ENCODE data around the gene DEPDC7. TPM values are rescaled to one million over a fixed set of nuclear protein-coding genes. Genes with fewer than 3 reads are reported as not detected.

DEPDC7 gene
- total and polyA plus RNA-seq, 9 of the 15 experiments (the other 6 are each of a cell fraction or from before 2014, with no cell fraction given), result 5.4 to 19.9 (median 12.0) TPM

DNA sequence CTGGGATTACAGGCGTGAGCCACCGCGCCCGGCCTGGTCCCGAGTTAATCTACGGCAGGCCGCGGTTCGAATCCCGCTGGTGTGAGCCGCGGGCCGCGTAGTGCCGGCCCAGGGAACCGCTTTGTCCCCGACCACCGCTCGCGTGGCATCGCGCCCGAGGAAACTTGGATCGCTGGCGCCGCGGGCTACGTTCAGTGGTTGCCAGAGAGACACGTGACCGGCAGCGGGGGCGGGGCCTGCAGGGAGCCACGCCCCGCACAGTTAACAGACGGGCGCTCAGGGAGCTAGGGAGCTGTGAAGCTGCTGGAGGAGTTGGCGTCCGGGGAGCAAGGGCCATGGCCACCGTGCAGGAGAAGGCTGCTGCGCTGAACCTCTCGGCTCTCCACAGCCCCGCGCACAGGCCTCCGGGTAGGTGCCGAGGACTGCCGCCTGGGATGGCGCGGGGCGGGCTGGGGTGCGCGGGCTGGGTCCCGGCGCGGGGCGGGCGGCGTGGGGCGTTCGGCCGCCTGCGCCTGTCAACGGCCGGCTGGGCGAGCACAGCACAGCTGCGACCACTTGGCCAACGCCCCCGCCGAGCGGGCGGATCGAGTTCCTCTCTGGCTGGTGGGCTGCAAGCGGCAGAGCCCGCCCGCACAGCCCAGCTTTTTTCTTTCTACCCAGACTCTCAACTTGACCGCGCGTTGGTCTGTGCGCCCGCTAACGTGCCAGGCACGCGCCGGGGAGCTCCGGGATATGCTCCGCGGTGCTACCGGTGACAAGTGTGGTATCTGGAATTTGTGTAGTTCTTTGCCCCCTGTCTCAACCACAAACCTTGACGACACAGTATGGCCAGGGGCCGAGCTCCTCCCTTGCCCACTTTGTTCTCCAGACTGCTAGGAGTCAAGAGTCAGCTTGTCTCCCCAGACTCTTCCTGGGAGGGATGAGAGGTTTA, at the start of gene DEPDC7 (continued):
- TF ChIP-seq ZNF217 (CRISPR knock-in tag; IDR thresholded peaks at IDR 0.05) (no peak), HEY1 (CRISPR knock-in tag; IDR thresholded peaks at IDR 0.05; ENCODE audit: borderline replicate concordance) (no peak), CREB3 (tag; conservative IDR thresholded peaks at IDR 0.05; ENCODE audit: low read depth) (peak; percentile 61; the same call in 1 of the 2 replicates), ZNF121 (CRISPR knock-in tag; conservative IDR thresholded peaks at IDR 0.05) (no peak), ZNF507 (tag; conservative IDR thresholded peaks at IDR 0.05) (no peak), CBX8 (IDR thresholded peaks at IDR 0.05; ENCODE audit: borderline replicate concordance, extremely low read depth, low read depth, low read length, poor library complexity, severe bottlenecking) (no peak), SIN3B (IDR thresholded peaks at IDR 0.05; ENCODE audit: low read depth) (no peak), NCOA6 (IDR thresholded peaks at IDR 0.05) (peak; percentile 28; the same call in 1 of the 2 replicates), TCF3 (CRISPR knock-in tag; IDR thresholded peaks at IDR 0.05) (no peak), ARID1B (IDR thresholded peaks at IDR 0.05) (peak; percentile 28; the same call in 1 of the 2 replicates), TFAM (CRISPR knock-in tag; conservative IDR thresholded peaks at IDR 0.05) (no peak), ZNF639 (CRISPR knock-in tag; conservative IDR thresholded peaks at IDR 0.05 in 1 of 2, IDR thresholded peaks at IDR 0.05 in 1 of 2) (no peak), SMAD4 (CRISPR knock-in tag; conservative IDR thresholded peaks at IDR 0.05) (no peak; the same call in 1 of the 2 replicates), KDM1A (IDR thresholded peaks at IDR 0.05) (no peak)
- TF ChIP-seq, protein P1, sequence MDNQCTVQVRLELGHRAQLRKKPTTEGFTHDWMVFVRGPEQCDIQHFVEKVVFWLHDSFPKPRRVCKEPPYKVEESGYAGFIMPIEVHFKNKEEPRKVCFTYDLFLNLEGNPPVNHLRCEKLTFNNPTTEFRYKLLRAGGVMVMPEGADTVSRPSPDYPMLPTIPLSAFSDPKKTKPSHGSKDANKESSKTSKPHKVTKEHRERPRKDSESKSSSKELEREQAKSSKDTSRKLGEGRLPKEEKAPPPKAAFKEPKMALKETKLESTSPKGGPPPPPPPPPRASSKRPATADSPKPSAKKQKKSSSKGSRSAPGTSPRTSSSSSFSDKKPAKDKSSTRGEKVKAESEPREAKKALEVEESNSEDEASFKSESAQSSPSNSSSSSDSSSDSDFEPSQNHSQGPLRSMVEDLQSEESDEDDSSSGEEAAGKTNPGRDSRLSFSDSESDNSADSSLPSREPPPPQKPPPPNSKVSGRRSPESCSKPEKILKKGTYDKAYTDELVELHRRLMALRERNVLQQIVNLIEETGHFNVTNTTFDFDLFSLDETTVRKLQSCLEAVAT (IDR thresholded peaks at IDR 0.05), result no peak
- TF ChIP-seq, protein P2, sequence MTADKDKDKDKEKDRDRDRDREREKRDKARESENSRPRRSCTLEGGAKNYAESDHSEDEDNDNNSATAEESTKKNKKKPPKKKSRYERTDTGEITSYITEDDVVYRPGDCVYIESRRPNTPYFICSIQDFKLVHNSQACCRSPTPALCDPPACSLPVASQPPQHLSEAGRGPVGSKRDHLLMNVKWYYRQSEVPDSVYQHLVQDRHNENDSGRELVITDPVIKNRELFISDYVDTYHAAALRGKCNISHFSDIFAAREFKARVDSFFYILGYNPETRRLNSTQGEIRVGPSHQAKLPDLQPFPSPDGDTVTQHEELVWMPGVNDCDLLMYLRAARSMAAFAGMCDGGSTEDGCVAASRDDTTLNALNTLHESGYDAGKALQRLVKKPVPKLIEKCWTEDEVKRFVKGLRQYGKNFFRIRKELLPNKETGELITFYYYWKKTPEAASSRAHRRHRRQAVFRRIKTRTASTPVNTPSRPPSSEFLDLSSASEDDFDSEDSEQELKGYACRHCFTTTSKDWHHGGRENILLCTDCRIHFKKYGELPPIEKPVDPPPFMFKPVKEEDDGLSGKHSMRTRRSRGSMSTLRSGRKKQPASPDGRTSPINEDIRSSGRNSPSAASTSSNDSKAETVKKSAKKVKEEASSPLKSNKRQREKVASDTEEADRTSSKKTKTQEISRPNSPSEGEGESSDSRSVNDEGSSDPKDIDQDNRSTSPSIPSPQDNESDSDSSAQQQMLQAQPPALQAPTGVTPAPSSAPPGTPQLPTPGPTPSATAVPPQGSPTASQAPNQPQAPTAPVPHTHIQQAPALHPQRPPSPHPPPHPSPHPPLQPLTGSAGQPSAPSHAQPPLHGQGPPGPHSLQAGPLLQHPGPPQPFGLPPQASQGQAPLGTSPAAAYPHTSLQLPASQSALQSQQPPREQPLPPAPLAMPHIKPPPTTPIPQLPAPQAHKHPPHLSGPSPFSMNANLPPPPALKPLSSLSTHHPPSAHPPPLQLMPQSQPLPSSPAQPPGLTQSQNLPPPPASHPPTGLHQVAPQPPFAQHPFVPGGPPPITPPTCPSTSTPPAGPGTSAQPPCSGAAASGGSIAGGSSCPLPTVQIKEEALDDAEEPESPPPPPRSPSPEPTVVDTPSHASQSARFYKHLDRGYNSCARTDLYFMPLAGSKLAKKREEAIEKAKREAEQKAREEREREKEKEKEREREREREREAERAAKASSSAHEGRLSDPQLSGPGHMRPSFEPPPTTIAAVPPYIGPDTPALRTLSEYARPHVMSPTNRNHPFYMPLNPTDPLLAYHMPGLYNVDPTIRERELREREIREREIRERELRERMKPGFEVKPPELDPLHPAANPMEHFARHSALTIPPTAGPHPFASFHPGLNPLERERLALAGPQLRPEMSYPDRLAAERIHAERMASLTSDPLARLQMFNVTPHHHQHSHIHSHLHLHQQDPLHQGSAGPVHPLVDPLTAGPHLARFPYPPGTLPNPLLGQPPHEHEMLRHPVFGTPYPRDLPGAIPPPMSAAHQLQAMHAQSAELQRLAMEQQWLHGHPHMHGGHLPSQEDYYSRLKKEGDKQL (CRISPR knock-in tag; IDR thresholded peaks at IDR 0.05; ENCODE audit: borderline replicate concordance), result no peak
